Peyer's patch (tissue), 4 donors: ENCODE results near the gene SELENOI. TPM values are rescaled to one million over a fixed set of nuclear protein-coding genes. Genes with fewer than 3 reads are reported as not detected.

ENCODE experiments used
- DNase-seq, 3 donors: peaks; one replicate each; pipeline ENCODE4 v3.0.0-alpha.2; 2017 to 2019
- H3K27ac ChIP-seq, 4 donors: fragments of 200-600 bp; sonication (generic); one replicate each; pipeline ENCODE4 v1.5.1; 2016 to 2019
- H3K27me3 ChIP-seq, 2 donors: fragments of 200-600 bp; sonication (generic); one replicate each; pipeline ENCODE4 v1.5.1; 2019
- H3K36me3 ChIP-seq, 3 donors: fragments of 200-600 bp; sonication (generic); one replicate each; pipeline ENCODE4 v1.5.1; 2016 to 2019
- H3K4me1 ChIP-seq, 4 donors: fragments of 200-600 bp; sonication (generic); one replicate each; pipeline ENCODE4 v1.5.1; 2016 to 2019
- H3K4me3 ChIP-seq, 4 donors: fragments of 200-600 bp; sonication (generic); 1 replicate in 3 of 4; 2 replicates in 1 of 4; pipeline ENCODE4 v1.5.1; 2016 to 2019; ENCODE audit warnings: mild to moderate bottlenecking in 1 of 4
- H3K9me3 ChIP-seq, 4 donors: fragments of 200-600 bp; sonication (generic); one replicate each; pipeline ENCODE4 v1.5.1; 2016 to 2019; ENCODE audit warnings: mild to moderate bottlenecking in 1 of 4
- CTCF ChIP-seq, 6 experiments: fragments of 450-650 bp in 4 of 6; fragments of 200-600 bp in 2 of 6; sonication (generic) in 1 of 6; IDR thresholded peaks; one replicate each; pipeline ENCODE4 v1.5.1; 2017 to 2019; ENCODE audit warnings: antibody characterized with exemption in 6 of 6, mild to moderate bottlenecking in 3 of 6, moderate library complexity in 1 of 6
- POLR2A ChIP-seq, 2 donors: fragments of 450-650 bp; IDR thresholded peaks; one replicate each; pipeline ENCODE4 v1.5.1; 2017; ENCODE audit warnings: antibody characterized with exemption in 2 of 2, mild to moderate bottlenecking in 2 of 2, moderate library complexity in 2 of 2
- total RNA-seq, 4 donors: library from RNA; depleted of rRNA; stranded (reverse); fragments of >200 nt; gene quantifications; one replicate each; pipeline ENCODE4 v1.1.0, GENCODE V29; 2016

The SELENOI gene
- total RNA-seq, 4 donors from 2014 or later: 28.1 to 82.1 (median 51.2) TPM

- no peaks in the 10 kb centered on the region for H3K4me1 ChIP-seq
- H3K27me3 ChIP-seq: no peaks in the 10 kb centered on the region
- H3K27ac ChIP-seq: no peak overlapping the region
- DNase-seq: no peak
- H3K4me3 ChIP-seq: no peak overlapping the region
- H3K36me3 ChIP-seq: no peaks in the 10 kb centered on the region
- TF ChIP-seq POLR2A (IDR thresholded peaks at IDR 0.05): no peak
- TF ChIP-seq CTCF (IDR thresholded peaks at IDR 0.05): no peak
- H3K9me3 ChIP-seq: no peaks in the 10 kb centered on the region
Measured at GRCh38 chr2:26409785-26410184, 63.8 kb downstream of the SELENOI start.

GRCh38 chr2:26410764-26411243, 64.9 kb downstream of the SELENOI start:
- TF ChIP-seq CTCF (IDR thresholded peaks at IDR 0.05): no peak
- TF ChIP-seq POLR2A (IDR thresholded peaks at IDR 0.05): no peak
- Histone ChIP-seq H3K27ac (no peak overlapping the region), H3K36me3 (no peaks in the 10 kb centered on the region), H3K9me3 (no peaks in the 10 kb centered on the region), H3K4me3 (no peak overlapping the region), H3K4me1 (no peaks in the 10 kb centered on the region), H3K27me3 (no peaks in the 10 kb centered on the region)
- DNase-seq: no peak

GRCh38 chr2:26411419-26411818, 65.5 kb downstream of the SELENOI start:
- H3K4me1 ChIP-seq: no peaks in the 10 kb centered on the region
- H3K27ac ChIP-seq: no peak overlapping the region
- no peaks in the 10 kb centered on the region for H3K9me3 ChIP-seq
- TF ChIP-seq POLR2A (IDR thresholded peaks at IDR 0.05) (no peak), CTCF (IDR thresholded peaks at IDR 0.05) (no peak)
- no peak for DNase-seq
- no peak overlapping the region for H3K4me3 ChIP-seq
- H3K27me3 ChIP-seq: no peaks in the 10 kb centered on the region
- no peaks in the 10 kb centered on the region for H3K36me3 ChIP-seq

- TF ChIP-seq POLR2A (IDR thresholded peaks at IDR 0.05) (no peak), CTCF (IDR thresholded peaks at IDR 0.05) (no peak)
- Histone ChIP-seq H3K4me3 (peak overlapping the region; percentile 4 to 34 (median 18)), H3K9me3 (no peaks in the 10 kb centered on the region), H3K27ac (no peak overlapping the region), H3K27me3 (no peaks in the 10 kb centered on the region), H3K36me3 (no peaks in the 10 kb centered on the region), H3K4me1 (no peaks in the 10 kb centered on the region)
- DNase-seq: no peak
Measured at GRCh38 chr2:26412091-26412673, 66.2 kb downstream of the SELENOI start.

- no peak for DNase-seq
- no peaks in the 10 kb centered on the region for H3K9me3 ChIP-seq
- TF ChIP-seq POLR2A (IDR thresholded peaks at IDR 0.05) (no peak), CTCF (IDR thresholded peaks at IDR 0.05) (no peak)
- no peaks in the 10 kb centered on the region for H3K27me3 ChIP-seq
- no peak overlapping the region for H3K27ac ChIP-seq
- no peaks in the 10 kb centered on the region for H3K36me3 ChIP-seq
- H3K4me3 ChIP-seq: no peak overlapping the region
- H3K4me1 ChIP-seq: no peaks in the 10 kb centered on the region
Measured at GRCh38 chr2:26414311-26414710, 68.4 kb downstream of the SELENOI start.

GRCh38 chr2:26421961-26422360, 76.0 kb downstream of the SELENOI start:
- Histone ChIP-seq H3K9me3 (no peaks in the 10 kb centered on the region), H3K27ac (no peak overlapping the region), H3K27me3 (no peaks in the 10 kb centered on the region), H3K4me3 (no peak overlapping the region), H3K4me1 (no peaks in the 10 kb centered on the region), H3K36me3 (no peaks in the 10 kb centered on the region)
- DNase-seq: no peak
- no peak for TF ChIP-seq CTCF (IDR thresholded peaks at IDR 0.05)
